Vagina (tissue), 2 donors: ENCODE data around the gene RIC1.

Experiments used
- POLR2A ChIP-seq, 2 donors: fragments of 450-650 bp; IDR thresholded peaks; one replicate each; pipeline ENCODE4 v1.6.1; 2017; ENCODE audit warnings: antibody characterized with exemption in 2 of 2, mild to moderate bottlenecking in 2 of 2, moderate library complexity in 2 of 2
- TF ChIP-seq, protein P1 (sequence below), 3 experiments: fragments of 450-650 bp in 2 of 3; fragments of 200-600 bp in 1 of 3; sonication (generic) in 1 of 3; IDR thresholded peaks; one replicate each; pipeline ENCODE4 v1.5.1; 2017 to 2019; ENCODE audit warnings: antibody characterized with exemption in 3 of 3, mild to moderate bottlenecking in 2 of 3, moderate library complexity in 2 of 3

DNA sequence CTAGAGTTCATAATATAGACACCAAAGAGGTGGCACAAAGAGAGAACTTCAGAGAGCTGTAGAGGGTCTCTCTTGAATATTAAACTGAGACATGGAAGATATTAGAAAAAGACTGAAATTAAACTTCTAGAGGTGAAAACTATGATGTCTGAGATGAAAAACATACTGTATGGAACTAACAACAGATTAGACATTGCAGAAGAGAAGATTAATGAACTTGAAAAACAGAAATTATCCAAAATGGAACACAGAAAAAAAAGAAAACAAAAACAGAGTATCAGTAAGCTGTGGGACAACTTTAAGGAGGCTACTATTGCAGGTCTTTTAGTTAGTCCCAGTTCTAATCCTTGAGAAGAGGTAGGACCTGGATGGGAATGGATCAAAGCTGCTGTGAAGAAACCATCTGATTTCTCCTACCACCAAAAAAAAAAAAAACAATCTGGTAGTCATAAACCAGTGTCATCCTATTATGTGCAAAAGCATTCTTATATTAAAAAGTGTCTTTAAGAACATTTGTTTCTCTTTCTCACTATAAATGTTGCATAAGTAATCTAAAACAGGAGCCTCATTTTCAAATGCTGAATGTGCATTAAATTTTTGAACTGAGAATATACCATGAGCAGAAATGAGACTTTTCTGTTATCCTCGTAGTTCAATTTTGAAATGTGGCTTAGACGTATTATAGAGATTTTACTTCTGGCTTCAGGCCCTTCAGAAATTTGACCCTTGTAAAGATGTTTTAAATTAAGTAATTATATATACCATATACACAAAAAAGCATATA lies 107.8 kb downstream of the RIC1 start:
- TF ChIP-seq POLR2A (IDR thresholded peaks at IDR 0.05): no peak
- TF ChIP-seq, protein P1, sequence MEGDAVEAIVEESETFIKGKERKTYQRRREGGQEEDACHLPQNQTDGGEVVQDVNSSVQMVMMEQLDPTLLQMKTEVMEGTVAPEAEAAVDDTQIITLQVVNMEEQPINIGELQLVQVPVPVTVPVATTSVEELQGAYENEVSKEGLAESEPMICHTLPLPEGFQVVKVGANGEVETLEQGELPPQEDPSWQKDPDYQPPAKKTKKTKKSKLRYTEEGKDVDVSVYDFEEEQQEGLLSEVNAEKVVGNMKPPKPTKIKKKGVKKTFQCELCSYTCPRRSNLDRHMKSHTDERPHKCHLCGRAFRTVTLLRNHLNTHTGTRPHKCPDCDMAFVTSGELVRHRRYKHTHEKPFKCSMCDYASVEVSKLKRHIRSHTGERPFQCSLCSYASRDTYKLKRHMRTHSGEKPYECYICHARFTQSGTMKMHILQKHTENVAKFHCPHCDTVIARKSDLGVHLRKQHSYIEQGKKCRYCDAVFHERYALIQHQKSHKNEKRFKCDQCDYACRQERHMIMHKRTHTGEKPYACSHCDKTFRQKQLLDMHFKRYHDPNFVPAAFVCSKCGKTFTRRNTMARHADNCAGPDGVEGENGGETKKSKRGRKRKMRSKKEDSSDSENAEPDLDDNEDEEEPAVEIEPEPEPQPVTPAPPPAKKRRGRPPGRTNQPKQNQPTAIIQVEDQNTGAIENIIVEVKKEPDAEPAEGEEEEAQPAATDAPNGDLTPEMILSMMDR (IDR thresholded peaks at IDR 0.05): no peak
